Fibroblast of the aortic adventitia (primary cell): ENCODE data around the gene ZNF385B. TPM values are rescaled to one million over a fixed set of nuclear protein-coding genes. Genes with fewer than 3 reads are reported as not detected.

Experiments used
- DNase-seq: peaks from one replicate; pipeline ENCODE4 v3.0.0-alpha.2; 2010; ENCODE audit warnings: low read depth
- H3K4me3 ChIP-seq: 2 replicates; pipeline ENCODE4 v1.5.1; 2011; ENCODE audit warnings: low read depth, mild to moderate bottlenecking, control low read depth, low read length, moderate library complexity
- CTCF ChIP-seq: IDR thresholded peaks from 2 replicates; pipeline ENCODE4 v1.5.1; 2011; ENCODE audit warnings: mild to moderate bottlenecking, low read length, control low read depth, inconsistent platforms; ENCODE audit not compliant: insufficient read depth
- total RNA-seq: library from RNA; depleted of rRNA; stranded (reverse); fragments of >200 nt; gene quantifications from 2 replicates; pipeline ENCODE4 v1.2.3, GENCODE V29; 2012; ENCODE audit warnings: low replicate concordance

ZNF385B gene
- total RNA-seq, 1 donor, result 4.8 TPM

DNA sequence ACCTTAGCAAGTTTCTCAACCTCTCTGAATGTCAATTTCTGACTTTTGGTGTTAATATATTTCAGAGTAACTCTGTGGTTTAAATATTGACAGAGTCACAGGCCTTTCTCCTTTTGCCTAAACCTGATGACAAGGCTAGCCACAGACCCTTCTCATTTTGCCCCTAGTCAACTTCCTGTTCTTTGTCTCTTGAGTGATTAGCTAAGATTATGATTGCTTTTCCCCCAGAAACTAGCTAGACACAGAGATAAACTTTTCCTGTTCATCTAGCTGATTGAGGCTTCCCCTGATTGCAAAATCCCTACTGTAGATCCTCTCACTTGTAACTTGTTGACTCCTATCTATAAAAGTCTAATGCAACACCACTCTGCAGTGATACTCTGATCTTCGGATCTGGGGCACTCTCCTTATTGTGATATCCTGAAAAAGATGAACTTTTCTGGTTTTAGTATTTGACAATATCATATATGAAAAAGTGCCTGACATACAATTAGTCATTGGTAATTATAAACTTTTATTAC lies 241.4 kb downstream of the ZNF385B start:
- no peak overlapping the region for H3K4me3 ChIP-seq
- no peak for DNase-seq
- no peak for TF ChIP-seq CTCF

- no peak for TF ChIP-seq CTCF
- DNase-seq, result no peak
- no peak overlapping the region for H3K4me3 ChIP-seq
These were observed 247.3 kb downstream of the ZNF385B start for GRCh38 chr2:179614121-179614520.

DNA sequence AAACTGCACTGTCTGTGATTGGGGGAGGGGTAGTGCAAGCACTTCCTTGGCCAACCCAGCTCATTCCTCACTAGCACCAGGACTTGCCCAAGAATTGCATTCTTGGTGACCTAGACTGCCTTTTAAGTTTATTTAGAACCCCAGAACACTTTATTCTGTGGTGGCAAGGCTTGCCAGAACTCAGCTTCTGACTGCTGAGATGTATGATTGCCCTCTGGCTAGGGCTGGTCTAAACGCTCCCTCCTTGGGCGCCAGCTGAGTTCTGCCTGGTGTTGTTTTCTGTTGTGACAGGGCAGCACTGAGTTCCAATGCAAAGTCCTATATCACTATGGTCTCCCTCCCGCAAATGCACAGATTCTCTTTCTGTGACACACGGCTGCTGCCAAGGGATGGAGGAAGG lies 247.7 kb downstream of the ZNF385B start:
- no peak for TF ChIP-seq CTCF
- peak; percentile 19 for DNase-seq
- H3K4me3 ChIP-seq, result no peak overlapping the region

- DNase-seq, result no peak
- no peak overlapping the region for H3K4me3 ChIP-seq
- TF ChIP-seq CTCF, result no peak
These were observed 248.1 kb downstream of the ZNF385B start for GRCh38 chr2:179613299-179613651.

DNA sequence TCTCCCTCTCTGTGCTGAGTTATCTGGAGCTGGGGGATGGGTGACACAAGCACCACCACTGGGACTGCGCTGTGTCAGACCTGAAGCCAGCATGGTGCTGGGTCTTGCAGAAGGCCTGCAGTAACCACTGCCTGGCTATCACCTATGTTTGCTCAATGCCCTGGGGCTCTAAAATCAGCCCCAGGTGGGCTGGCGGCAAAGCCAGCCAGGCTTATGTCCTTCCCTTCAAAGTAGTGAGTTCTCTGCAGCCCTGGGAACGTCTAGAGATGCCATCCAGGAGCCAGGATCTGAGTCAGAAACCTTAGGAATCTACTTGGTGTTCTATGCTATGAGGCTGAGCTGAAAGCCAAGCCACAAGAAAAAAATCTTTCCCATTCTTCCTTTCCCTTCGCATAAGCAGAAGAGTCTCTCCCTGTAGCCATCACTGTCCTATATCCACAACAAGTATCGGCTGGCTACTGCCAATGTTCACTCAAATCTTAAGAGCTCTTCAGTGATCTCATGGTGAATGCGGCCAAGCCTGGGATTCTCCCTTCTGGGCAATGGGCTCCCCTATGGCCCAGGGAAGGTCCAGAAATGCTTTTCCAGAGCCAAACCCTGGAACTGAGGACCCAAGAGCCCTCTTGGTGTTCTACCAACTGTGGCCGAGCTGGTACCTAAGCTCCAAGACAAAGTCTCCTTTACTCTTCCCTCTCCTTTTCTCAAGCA lies 248.7 kb downstream of the ZNF385B start:
- H3K4me3 ChIP-seq, result no peak overlapping the region
- no peak for TF ChIP-seq CTCF
- DNase-seq, result peak; percentile 48

DNA sequence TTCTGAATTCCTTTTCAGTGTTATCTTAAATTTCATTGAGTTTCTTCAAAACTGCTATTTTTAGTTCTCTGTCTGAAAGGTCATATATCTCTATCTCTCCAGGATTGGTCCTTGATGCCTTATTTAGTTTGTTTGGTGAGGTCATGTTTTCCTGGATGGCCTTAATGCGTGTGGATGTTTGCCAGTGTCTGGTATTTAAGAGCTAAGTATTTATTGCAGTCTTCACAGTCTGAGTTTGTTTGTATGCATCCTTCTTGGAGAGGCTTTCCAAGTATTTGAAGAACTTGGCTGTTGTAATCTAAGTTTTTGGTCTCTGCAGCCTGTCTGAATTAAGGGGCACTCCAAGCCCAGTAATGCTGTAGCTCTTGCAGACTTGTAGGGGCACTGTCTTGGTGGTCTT lies 249.3 kb downstream of the ZNF385B start:
- DNase-seq, result peak; percentile 63

More for the DNA sequence above, 249.3 kb downstream of the ZNF385B start:
- no peak overlapping the region for H3K4me3 ChIP-seq
- no peak for TF ChIP-seq CTCF
